ENCODE results near the gene PRKD1.

The PRKD1 gene

GRCh38 chr14:29603696-29604095, 324.0 kb downstream of the PRKD1 start:
- no peak for DNase-seq (ENCODE audit: low spot score)

GRCh38 chr14:29601616-29602015, 326.0 kb downstream of the PRKD1 start:
- no peak for DNase-seq (ENCODE audit: low spot score)

GRCh38 chr14:29587761-29588470, 339.7 kb downstream of the PRKD1 start:
- no peak for DNase-seq (ENCODE audit: low spot score)

GRCh38 chr14:29587046-29587445, 340.6 kb downstream of the PRKD1 start:
- DNase-seq (ENCODE audit: low spot score), result no peak

GRCh38 chr14:29584992-29585391, 342.7 kb downstream of the PRKD1 start:
- DNase-seq (ENCODE audit: low spot score), result no peak

- no peak for DNase-seq (ENCODE audit: low spot score)
Observed at GRCh38 chr14:29580763-29581162, 346.9 kb downstream of the PRKD1 start.

- DNase-seq (ENCODE audit: low spot score), result no peak
Observed at GRCh38 chr14:29579838-29580237, 347.8 kb downstream of the PRKD1 start.

- DNase-seq (ENCODE audit: low spot score), result no peak
Observed at GRCh38 chr14:29576927-29577326, 350.7 kb downstream of the PRKD1 start.

- no peak for DNase-seq (ENCODE audit: low spot score)
Observed at GRCh38 chr14:29569194-29569593, 358.5 kb downstream of the PRKD1 start.

- no peak for DNase-seq (ENCODE audit: low spot score)
Observed at GRCh38 chr14:29566194-29566593, 361.5 kb downstream of the PRKD1 start.

GRCh38 chr14:29558516-29558915, 369.1 kb downstream of the PRKD1 start:
- DNase-seq (ENCODE audit: low spot score), result no peak

GRCh38 chr14:29554335-29554734, 373.3 kb downstream of the PRKD1 start:
- no peak for DNase-seq (ENCODE audit: low spot score)

- DNase-seq (ENCODE audit: low spot score), result no peak
Observed at GRCh38 chr14:29553427-29553826, 374.2 kb downstream of the PRKD1 start.

- DNase-seq (ENCODE audit: low spot score), result peak; percentile 28
Observed at GRCh38 chr14:29548948-29549370, 378.7 kb downstream of the PRKD1 start.

- no peak for DNase-seq (ENCODE audit: low spot score)
Observed at GRCh38 chr14:29545714-29546113, 381.9 kb downstream of the PRKD1 start.

GRCh38 chr14:29536886-29537511, 390.6 kb downstream of the PRKD1 start:
- DNase-seq (ENCODE audit: low spot score), result no peak

- no peak for DNase-seq (ENCODE audit: low spot score)
Observed at GRCh38 chr14:29529418-29529817, 398.2 kb downstream of the PRKD1 start.

- DNase-seq (ENCODE audit: low spot score), result no peak
Observed at GRCh38 chr14:29528889-29529288, 398.8 kb downstream of the PRKD1 start.

GRCh38 chr14:29527286-29527685, 400.4 kb downstream of the PRKD1 start:
- no peak for DNase-seq (ENCODE audit: low spot score)
